Neutrophil (primary cell): ENCODE measurements around the gene THEMIS.

Experiments used
- H3K27ac ChIP-seq: fragments of 200-600 bp; sonication (generic); 2 replicates; pipeline ENCODE4 v1.5.1; 2016; ENCODE audit warnings: mild to moderate bottlenecking, moderate library complexity
- H3K27me3 ChIP-seq: fragments of 200-600 bp; sonication (generic); 2 replicates; pipeline ENCODE4 v1.6.0; 2016; ENCODE audit warnings: mild to moderate bottlenecking
- H3K36me3 ChIP-seq: fragments of 200-600 bp; sonication (generic); 2 replicates; pipeline ENCODE4 v1.5.1; 2017
- H3K4me1 ChIP-seq, 2 experiments: fragments of 200-600 bp in 1 of 2; sonication (generic) in 1 of 2; 1 replicate in 1 of 2; 2 replicates in 1 of 2; pipeline versions ENCODE4 v1.5.1 to v1.6.1; 2013 to 2016; ENCODE audit warnings: low read depth in 1 of 2, low read length in 1 of 2, mild to moderate bottlenecking in 1 of 2, moderate library complexity in 1 of 2; ENCODE audit not compliant: control insufficient read depth in 1 of 2, insufficient read depth in 1 of 2
- H3K4me3 ChIP-seq, 2 experiments: fragments of 200-600 bp in 1 of 2; sonication (generic) in 1 of 2; 1 replicate in 1 of 2; 2 replicates in 1 of 2; pipeline ENCODE4 v1.5.1; 2013 to 2016; ENCODE audit warnings: low read depth in 1 of 2, low read length in 1 of 2, mild to moderate bottlenecking in 1 of 2, moderate library complexity in 1 of 2
- H3K9me3 ChIP-seq: fragments of 200-600 bp; sonication (generic); 2 replicates; pipeline ENCODE4 v1.5.1; 2016
- CTCF ChIP-seq: fragments of 200-600 bp; sonication (generic); IDR thresholded peaks from 2 replicates; pipeline ENCODE4 v1.5.1; 2016; ENCODE audit warnings: antibody characterized with exemption

The THEMIS gene

GRCh38 chr6:127796713-127797112, 104.1 kb downstream of the THEMIS start:
- H3K27me3 ChIP-seq: no peaks in the 10 kb centered on the region
- no peak overlapping the region for H3K27ac ChIP-seq
- H3K36me3 ChIP-seq: no peaks in the 10 kb centered on the region
- TF ChIP-seq CTCF: no peak
- no peaks in the 10 kb centered on the region for H3K4me1 ChIP-seq
- H3K4me3 ChIP-seq: no peak overlapping the region
- H3K9me3 ChIP-seq: no peaks in the 10 kb centered on the region

- no peaks in the 10 kb centered on the region for H3K9me3 ChIP-seq
- H3K27ac ChIP-seq: no peak overlapping the region
- H3K36me3 ChIP-seq: no peaks in the 10 kb centered on the region
- no peaks in the 10 kb centered on the region for H3K4me1 ChIP-seq
- no peak for TF ChIP-seq CTCF
- no peaks in the 10 kb centered on the region for H3K27me3 ChIP-seq
- no peak overlapping the region for H3K4me3 ChIP-seq
These were observed 106.5 kb downstream of the THEMIS start for GRCh38 chr6:127794405-127794804.

- H3K4me1 ChIP-seq: no peaks in the 10 kb centered on the region
- no peaks in the 10 kb centered on the region for H3K36me3 ChIP-seq
- H3K27ac ChIP-seq: no peak overlapping the region
- H3K4me3 ChIP-seq: no peak overlapping the region
- H3K9me3 ChIP-seq: no peaks in the 10 kb centered on the region
- TF ChIP-seq CTCF: no peak
- no peaks in the 10 kb centered on the region for H3K27me3 ChIP-seq
These were observed 107.5 kb downstream of the THEMIS start for GRCh38 chr6:127793396-127793795.

GRCh38 chr6:127792616-127793015, 108.2 kb downstream of the THEMIS start:
- Histone ChIP-seq H3K36me3 (no peaks in the 10 kb centered on the region), H3K27ac (no peak overlapping the region), H3K9me3 (no peaks in the 10 kb centered on the region), H3K4me1 (no peaks in the 10 kb centered on the region), H3K4me3 (no peak overlapping the region), H3K27me3 (no peaks in the 10 kb centered on the region)
- no peak for TF ChIP-seq CTCF

GRCh38 chr6:127791779-127792528, 108.9 kb downstream of the THEMIS start:
- no peaks in the 10 kb centered on the region for H3K9me3 ChIP-seq
- no peaks in the 10 kb centered on the region for H3K27me3 ChIP-seq
- H3K36me3 ChIP-seq: no peaks in the 10 kb centered on the region
- no peak overlapping the region for H3K4me3 ChIP-seq
- TF ChIP-seq CTCF: no peak
- no peak overlapping the region for H3K27ac ChIP-seq
- no peaks in the 10 kb centered on the region for H3K4me1 ChIP-seq
